ENCODE measurements around the gene IFIT1.
"Not testable (repeated sequence)": the region's sequence is repeated elsewhere in the genome, so short reads cannot be mapped to it uniquely, and the experiment has no call there.

Gene IFIT1

DNA sequence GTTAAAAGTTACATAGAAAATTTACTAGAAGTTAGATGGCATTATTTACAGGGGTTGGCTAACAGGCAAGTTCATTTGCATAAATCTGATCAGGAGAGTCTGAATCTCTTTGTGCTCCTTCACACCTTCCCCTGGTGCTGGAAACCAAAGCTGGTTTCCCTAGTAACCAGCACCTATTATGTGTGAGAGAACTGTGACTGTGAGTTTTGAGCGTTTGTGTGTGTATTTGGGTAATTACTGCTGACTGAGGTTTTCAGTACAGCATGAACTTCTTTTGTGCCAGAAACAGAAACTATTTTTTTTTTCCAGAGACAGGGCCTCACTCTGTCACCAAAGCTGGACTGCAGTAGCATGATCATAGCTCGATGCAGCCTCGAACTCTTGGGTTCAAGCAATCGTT lies 24.9 kb upstream of the IFIT1 start:
- no peak for DNase-seq (ENCODE audit: low spot score)

DNA sequence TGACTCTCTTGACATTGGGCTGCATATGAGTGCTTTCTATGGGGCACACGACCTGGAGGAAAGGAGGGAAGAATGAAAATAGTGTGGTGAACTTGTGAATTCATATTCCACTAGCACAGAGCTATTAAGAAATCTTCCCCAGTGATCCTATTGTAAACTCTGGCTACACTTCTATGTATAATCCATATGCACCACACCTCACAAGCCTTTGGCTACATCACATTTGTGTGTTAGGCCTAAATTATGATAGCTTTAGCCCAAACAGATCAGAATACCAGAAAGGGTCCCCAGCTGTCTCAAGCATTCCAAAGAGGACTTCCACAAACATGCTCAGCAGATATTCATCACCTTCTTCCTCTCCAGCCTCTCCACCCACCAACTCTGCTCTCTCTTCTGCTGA lies 24.3 kb upstream of the IFIT1 start:
- no peak for DNase-seq (ENCODE audit: low spot score)

DNA sequence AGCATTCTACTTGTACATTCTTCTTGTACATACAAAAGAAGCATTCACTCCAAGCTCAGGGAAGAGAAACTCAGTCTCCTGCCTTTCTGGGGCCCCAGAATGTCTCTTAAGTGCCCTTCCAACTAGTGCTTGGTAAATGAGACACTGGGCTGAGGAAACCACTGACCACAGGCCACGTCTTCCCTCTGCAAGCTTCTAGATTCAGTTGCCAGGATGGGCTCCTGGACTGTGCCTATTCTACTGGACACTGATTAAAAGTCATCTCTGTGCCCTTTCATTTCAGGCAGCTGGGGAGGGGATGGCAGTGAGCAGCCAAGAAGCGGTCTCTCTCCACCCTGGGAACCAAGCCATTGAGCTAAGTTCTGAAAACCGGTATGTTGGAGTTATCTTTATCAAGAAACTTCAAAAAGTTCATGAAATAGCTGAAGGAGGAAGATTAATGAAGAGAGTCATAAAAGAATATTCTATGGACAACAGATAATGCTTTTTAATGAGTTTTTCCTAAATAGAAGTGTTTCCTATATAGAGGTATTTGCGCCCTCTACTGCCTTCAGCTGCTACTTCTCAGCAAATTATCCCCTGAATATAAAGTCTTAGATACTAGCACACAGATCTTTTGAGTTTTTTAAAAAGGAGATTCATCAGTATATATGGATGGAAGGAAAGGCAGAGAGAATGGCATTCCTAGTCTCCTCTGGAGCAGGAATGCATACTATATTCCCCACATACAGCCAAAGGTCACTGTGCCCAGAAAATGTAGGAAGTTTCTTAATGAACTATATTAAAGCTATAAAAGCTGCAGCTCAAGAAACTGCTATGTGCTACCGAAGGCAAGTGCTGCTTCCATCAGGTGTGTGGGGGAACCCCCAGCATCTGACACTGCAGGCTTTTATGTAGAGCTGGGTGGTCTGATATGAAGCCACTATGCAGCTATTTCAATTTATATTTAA lies 23.0 kb upstream of the IFIT1 start:
- peak; percentile 36 for DNase-seq (ENCODE audit: low spot score)

DNA sequence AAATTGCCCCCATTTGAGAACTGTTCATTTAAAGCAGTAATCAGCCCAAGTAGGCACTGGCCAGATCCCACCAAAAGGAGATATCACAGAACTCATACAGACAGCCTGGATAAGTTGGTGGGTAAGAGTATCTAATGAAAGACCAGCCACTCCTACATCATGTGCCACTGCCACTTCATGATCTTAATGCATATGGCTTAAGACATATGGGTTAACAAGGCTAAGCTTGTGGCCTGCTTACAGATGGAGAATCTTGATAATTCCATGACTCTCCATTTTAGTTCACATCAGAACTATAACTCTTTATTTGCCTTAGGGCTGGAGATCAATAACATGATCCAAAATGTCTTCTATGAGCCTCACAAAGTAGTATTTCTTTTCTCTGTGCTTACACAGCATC lies 21.3 kb upstream of the IFIT1 start:
- DNase-seq (ENCODE audit: low spot score): no peak

DNA sequence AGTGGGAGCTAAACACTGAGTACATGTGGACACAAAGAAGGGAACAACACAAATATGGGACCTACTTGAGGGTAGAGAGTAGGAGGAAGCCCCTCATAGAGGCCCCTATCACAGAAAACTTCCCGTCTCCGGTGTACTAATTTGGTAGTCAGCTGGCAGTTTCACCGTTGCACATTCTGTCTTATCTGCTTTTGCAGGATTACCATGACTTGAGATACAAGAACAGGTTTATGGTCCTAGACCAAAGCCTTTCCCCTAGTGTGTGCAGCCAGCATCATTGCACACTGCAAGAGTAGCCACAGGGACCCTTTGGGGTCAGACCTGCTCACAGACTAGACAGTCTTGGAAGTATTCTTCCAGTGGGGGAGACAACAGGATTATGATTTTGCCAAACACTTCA lies 20.4 kb upstream of the IFIT1 start:
- no peak for DNase-seq (ENCODE audit: low spot score)

DNA sequence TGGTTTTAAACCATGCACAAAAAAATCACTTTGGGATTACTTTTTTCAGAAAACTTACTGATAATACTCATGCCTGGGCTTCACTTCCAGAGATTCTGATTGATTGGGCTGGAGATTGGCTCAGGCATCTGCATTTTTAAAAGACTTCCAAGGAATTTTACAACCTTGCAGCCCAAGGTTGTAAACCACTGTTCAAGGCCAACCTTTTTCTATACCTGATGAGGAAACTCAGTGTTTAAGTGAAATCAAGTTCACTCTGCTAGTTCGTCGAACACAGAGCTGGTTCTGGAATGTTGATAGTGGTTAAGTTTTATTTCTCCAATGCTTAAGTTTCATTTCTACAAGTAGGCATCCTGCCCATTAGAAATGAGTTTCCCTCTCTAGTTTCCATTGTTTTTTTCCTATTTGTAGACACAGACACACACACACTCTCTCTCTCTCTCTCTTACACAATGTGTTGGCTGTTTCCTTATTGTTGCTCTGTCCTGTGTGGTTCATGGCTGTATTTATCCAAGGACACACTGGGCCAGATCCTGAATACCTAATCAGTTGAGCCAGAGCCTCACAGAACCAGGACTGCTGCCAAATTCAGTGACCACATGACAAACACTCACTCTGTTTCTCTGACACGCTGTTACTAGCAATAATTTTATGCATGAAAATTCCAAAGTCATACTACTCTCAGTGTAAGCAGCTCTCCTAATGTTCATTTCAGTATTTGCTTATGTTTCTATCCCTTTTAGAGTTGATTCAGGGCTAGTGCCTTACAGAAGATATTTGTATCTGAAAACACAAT lies 18.3 kb upstream of the IFIT1 start:
- DNase-seq (ENCODE audit: low spot score): peak; percentile 74

DNA sequence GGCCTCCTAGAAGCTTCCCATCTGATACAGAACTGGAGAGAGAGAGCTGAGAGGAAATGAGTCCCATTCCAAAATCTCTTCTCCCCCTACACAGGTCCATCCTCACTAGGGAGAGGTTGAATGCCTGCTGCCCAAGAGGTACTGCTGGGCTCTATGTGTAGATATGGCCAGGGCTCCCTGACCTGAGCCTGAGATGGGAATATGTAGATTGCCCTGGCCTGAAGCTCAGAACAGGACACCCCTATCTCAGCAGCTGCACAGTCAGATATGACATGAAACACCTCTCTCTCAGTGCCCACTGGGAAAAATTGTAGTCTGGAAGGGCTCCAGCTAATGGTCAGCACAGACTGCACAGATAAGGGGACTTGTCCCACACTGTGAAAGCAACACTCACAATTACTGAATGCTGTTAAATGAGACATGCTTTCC lies 17.7 kb upstream of the IFIT1 start:
- peak; percentile 5 for DNase-seq (ENCODE audit: low spot score)

DNA sequence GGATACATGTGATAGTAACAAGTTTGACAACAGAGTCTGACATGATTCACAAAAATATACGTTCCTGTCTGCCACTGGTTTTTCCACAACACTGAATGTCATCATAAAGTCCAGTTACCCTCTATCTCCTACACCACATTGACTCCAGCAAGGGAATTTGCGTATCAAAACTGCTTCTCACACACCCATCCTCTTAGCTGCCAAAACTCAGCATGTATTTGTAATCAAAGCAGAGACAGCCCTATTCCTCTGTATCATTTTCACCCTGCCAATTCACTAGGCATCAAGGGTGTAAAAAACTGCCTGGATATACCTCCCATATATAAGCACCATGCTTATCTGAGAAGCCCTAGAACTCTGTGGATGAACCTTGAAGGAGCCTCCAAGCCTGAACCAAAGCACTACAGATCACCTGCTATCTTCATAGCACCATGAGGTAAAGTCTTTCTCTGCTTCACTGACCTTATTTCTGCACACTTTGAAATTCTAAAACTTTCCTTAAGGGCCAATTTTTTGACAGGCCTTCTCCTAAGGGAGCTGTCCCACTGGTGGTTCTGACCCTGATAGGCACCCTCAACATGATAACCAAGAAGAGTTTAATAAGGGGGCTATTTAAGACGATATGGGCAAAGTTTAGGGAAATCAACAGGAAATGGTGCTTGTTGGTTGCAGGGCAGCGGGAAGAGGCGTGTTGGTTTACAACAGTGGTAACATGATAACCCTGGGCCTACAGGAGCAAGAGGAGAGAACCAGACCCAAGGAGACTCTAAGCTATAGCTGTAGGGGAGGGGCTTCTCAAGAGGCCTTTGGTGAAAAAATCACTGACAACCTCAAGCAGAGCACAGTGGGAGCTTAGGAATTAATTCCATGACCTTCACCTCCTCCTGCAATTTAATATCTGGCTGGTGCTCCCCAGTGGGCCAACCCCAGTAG lies 14.5 kb upstream of the IFIT1 start, which contains the start of gene IFIT1B:
Gene IFIT1B (plus strand): TSS at position 352 of the 933 bp plus-strand sequence. CDS start 80 bp downstream, at position 432.
- no peak for DNase-seq (ENCODE audit: low spot score)

DNA sequence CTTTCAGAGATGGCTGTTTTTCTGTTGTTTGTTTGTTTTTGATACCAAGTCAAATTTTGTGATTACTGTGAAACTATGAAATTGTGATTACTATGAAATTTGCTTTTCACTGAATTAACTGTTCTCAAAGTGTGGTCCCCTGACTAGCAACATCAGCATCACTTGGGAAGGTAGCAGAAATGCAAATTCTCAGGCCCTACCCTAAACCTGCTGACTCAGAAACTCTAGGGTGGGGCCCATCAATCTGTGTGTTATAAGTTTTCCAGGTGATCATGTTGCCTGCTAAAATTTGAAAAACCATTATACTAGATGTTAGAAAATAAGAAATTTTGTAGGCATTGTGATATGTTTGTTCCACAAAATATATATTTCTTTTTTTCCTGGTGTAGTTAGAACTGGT lies 13.3 kb upstream of the IFIT1 start:
- DNase-seq (ENCODE audit: low spot score): no peak

DNA sequence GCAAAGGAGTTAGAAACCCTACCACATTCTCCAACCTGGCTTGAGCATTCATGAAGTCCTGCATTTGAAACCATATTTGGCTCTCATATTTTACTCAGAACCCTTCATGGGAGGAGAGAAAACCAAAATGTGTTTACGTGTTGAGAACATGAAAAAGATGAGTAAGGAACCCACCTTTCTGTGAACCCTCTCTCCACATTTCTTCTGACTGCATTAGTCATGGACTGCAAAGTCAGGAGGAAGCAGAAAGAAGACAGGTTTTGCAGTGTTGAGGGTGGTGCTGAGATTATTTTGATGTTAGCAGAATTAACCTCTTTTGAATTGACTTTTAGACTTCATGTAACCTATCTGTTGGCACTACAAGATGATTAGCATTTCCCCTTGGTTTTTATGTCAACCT lies 9.7 kb upstream of the IFIT1 start:
- DNase-seq (ENCODE audit: low spot score): no peak

DNA sequence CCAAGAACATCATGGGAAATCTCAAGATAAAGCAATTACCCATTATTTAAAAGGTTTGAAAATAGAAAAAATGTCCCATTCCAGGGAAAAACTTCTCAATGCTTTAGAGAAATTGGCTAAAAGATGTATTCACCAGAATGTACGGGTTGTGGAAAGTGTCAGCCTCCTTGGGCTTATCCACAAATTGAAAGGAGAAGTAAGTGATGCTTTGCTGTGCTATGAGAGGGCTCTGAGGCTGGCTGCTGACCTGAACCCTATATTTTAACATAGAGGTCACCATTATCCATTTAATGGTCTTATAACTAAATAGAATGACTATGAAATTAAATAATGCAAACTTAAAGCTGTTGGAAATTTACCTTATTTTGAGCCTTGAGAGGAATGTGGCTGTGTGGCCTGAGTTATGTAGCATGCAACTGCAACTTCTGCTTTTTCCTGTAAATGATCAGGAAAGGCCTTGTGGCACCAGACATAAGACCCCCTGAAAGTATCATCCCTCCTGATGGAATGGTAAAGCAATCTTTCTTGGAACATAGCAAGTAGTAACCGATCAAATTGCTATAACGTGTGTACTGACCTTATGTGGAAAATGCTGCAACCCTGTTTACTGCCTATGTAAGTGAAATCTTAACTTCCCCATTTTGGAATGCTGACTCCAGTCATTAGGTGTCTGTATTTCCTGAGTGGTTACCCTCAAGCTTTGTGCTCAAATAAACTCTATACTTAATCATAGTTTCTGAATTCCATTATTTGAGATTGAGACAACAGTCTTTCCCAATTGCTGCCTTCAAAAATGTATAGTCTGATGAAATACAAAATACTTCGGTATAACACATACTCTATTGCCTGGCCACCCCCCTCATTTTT lies 7.7 kb upstream of the IFIT1 start:
- DNase-seq (ENCODE audit: low spot score): no peak

DNA sequence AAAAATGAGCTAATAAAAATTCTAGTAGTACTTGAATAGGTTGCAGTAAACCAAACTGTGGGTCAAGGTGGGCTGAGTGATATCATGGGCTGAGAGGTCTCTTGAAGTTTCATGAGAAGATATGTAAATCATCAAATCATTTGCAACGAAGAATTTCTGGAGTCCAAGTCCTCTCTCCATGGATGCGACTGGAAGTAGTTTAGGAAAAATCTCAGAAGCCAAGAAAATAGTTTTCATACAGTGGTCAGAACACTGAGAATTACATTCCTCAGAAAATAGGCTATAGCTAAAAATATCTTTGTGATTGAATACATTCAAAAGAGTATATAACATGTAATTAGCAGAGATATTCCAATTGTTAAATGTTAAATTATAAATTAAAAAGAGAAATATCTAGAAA lies 3.6 kb upstream of the IFIT1 start:
- no peak for DNase-seq (ENCODE audit: low spot score)

DNA sequence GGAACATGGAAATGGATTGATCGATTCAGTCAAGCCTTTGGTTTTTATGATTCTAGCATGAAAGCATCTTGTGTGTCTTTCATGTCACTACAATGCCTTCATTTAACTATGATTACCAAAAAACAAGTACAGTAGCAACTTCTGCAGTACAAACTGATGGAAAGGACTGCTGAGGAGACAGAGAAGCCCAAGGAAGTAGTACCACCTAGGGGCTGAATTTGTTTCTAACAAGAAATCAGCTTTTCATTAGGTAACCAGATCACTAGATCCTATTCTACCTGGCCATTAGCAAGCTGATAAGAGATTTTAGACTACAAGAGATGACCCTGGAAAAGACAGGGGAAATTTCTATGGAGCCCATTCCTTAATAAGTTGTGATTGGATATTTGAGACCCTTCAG lies 3.2 kb upstream of the IFIT1 start:
- DNase-seq (ENCODE audit: low spot score): no peak

DNA sequence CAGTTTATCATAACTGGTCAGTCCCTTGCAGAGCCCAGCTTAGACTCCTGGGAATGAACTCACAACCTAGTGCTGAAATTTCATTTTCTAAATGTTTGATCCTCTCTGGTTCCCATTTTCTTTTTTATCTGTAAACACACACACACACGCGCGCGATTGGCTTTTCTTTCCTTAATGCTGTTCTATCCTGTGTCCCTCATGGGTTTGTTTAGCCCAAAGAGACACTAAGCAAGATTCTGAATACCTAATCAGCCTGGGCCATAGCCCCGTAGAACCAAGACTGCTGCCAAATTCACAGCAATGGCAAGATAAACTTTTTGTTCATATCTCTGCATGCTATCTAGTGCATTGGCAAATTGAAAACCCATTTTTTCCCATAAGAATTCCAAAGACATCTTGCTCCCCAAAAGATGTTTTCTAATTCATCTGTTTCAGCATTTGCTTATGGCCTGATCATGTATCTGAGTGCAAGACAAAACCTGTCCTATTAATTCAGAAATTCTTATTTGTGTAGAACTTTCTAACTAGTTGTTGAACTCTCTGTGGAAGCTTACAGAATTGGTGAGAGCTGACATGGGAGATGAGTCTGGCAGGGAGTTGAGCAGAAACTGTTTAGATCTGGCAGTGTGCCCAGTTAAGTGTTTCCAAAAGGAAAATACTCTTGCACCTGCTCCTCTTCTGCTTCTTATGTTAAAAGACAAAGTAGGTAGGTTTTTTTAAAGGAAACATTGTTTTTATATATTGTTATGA lies 1.8 kb upstream of the IFIT1 start:
- DNase-seq (ENCODE audit: low spot score): no peak

DNA sequence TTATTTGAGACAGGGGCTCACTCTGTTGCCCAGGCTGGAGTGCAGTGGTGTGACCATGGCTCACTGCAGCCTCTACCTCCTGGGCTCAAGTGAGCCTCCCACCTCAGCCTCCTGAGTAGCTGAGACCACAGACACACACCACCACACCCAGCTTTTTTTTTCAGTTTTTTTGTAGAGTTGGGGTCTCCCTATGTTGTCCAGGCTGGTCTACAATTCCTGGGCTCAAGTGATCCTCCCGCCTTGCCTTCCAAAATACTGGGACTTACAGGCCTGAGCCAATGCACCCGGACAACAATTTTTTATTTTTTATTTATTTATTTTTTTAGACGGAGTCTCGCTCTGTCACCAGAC lies 1.2 kb upstream of the IFIT1 start:
- DNase-seq (ENCODE audit: low spot score): not testable (repeated sequence)

DNA sequence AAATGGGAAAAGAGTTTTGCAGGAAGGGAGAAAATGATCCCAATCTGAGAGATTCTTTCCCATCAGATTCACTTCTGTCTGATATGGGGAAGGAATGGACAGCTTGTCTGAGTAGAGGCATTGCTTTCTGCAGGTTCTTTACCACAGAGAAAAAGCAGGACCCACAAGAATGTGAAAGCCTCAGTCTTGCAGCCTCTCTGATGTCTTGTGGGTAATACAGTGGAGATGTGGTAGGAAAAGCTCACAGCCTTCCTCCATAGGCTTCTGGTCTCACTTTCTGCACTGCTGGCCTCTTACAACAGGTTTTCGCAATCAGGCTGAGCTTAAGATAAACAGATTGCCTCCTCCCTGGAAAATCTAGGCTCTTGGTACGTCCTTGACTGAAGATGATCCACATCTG lies 551 bp downstream of the IFIT1 start:
- peak; percentile 59 for DNase-seq (ENCODE audit: low spot score)

DNA sequence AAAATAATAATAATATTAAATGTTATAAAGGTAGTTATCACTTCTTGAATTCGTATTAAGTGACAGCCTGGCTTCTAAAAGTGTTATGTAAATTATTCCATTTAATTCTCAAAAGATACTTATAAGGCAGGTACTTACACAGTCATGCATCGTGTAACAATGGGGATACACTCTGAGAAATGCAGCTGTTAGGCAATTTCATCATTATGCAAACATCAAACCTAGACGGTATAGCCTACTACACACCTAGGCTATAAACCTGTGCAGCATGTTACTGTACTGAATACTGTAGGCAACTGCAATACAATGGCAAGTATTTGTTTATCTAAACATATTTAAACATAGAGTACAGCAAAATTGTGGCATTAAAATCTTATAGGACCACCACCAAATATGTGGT lies 1.5 kb downstream of the IFIT1 start:
- no peak for DNase-seq (ENCODE audit: low spot score)

DNA sequence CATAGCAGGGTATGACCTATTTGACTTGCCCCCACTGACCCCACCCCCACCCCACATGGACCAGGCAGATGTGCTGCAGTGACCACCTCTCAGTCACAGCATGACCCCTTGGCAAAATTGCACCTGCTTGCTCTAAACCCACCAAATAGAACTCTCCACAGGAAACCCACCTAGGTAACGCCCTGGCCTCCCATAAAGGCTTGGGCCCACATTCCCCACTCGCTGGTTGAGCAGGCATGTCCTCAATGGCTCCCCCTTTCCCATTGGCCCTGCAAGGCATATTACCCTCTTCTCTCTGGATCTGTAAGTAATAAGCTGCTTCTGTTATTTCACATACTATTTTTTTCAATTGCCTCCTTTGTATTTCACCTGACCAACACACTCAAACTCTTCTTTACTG lies 2.7 kb downstream of the IFIT1 start:
- DNase-seq (ENCODE audit: low spot score): no peak

DNA sequence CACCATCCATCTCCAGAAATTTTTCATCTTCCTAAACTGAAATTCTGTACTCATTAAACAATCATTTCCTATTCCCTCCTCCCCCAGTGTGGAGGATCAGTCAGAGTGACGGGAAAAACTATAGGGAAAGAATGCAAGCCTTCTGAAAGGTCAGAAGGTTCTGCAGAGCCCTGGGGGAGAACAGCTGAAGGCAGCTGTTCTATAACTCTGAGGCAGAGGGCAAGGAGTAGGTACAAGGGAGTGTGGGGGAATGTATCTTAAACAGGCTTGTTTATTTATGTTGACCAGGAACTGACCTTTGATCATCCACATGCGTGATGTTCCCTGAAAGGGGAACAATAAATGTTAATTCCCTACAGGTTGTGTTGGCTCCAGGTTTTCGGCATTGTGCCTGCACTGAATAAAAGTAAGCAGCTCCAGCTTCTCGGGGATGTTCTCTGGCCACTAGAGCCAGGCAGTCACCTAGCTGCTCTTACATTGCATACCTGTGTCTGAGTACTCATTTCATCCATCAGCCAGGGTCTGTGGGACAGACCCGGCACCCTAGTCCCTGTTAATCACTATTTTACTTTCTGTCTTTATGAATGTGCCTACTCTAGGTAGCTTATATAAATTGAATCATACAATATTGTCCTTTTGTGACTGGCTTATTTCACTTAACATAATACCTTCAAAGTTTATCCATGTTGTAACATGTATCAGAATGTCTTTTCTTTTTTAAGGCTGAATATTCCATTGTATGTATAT lies 5.8 kb downstream of the IFIT1 start:
- DNase-seq (ENCODE audit: low spot score): no peak

DNA sequence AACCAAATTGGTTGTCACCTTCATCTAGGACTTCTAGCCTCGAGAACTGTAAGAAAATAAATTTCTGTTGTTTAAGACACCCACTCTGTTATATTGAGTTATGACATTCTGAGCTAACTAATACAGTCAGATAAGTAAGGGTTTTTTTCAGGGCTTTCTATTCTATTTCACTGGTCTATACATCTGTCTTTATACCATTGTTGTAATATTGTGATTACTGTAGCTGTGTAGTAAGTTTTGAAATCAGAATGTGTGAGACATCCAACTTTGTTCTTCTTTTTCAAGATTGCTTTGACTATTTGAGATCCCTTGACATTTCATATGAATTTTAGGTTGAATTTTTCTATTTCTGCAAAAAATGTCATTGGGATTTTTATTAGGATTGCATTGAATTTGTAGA lies 7.5 kb downstream of the IFIT1 start:
- DNase-seq (ENCODE audit: low spot score): no peak

Measured in AG08396 (cell line).